Caki2 (cell line): ENCODE results near the gene UGP2. TPM values are rescaled to one million over a fixed set of nuclear protein-coding genes. Genes with fewer than 3 reads are reported as not detected.
"Not testable (repeated sequence)": the region's sequence is repeated elsewhere in the genome, so short reads cannot be mapped to it uniquely, and the experiment has no call there.

Experiments used
- DNase-seq: peaks from one replicate; pipeline ENCODE4 v3.0.0-alpha.2; 2015; ENCODE audit warnings: low read depth
- in situ Hi-C: cut with HindIII; loops from 2 replicates; pipeline ENCODE4 v1.10.0; 2016; ENCODE audit warnings: low sequenced_read_pairs, low pct_unique_long_range_greater_than_20kb, mixed read lengths
- total RNA-seq: library from RNA; depleted of rRNA; stranded (reverse); fragments of >200 nt; shearing (Covaris generic); gene quantifications from 2 replicates; pipeline ENCODE4 v1.2.3, GENCODE V29; 2014; ENCODE audit warnings: low replicate concordance

Gene UGP2
- total RNA-seq, 1 experiment from 2014 or later, result 47.8 TPM

GRCh38 chr2:63831176-63831575, 10.5 kb upstream of the UGP2 start:
- no peak for DNase-seq
- in situ Hi-C loops, result no loop called here

- in situ Hi-C loops, result no loop called here
- DNase-seq, result no peak
These were observed 7.3 kb upstream of the UGP2 start for GRCh38 chr2:63834401-63834800.

GRCh38 chr2:63837036-63837594, 4.6 kb upstream of the UGP2 start:
- in situ Hi-C loops, result no loop called here
- no peak for DNase-seq

GRCh38 chr2:63840081-63840784, 1.5 kb upstream of the UGP2 start:
- in situ Hi-C loops, result no loop called here
- DNase-seq, result no peak

- peak; percentile 96 for DNase-seq
- in situ Hi-C loops, result no loop called here
These were observed 877 bp upstream of the UGP2 start for GRCh38 chr2:63840785-63841253.

GRCh38 chr2:63842149-63843061, 709 bp downstream of the UGP2 start:
- DNase-seq, result peak; percentile 42
- in situ Hi-C loops, result no loop called here

GRCh38 chr2:63843093-63843492, 1.4 kb downstream of the UGP2 start:
- in situ Hi-C loops, result no loop called here
- no peak for DNase-seq

- in situ Hi-C loops, result no loop called here
These were observed 2.1 kb downstream of the UGP2 start for GRCh38 chr2:63843791-63844190.

GRCh38 chr2:63844616-63845015, 2.9 kb downstream of the UGP2 start:
- in situ Hi-C loops, result no loop called here
- DNase-seq, result no peak

More at GRCh38 chr2:63843791-63844190, 2.1 kb downstream of the UGP2 start:
- no peak for DNase-seq

- in situ Hi-C loops, result no loop called here
- DNase-seq, result no peak
These were observed 4.2 kb downstream of the UGP2 start for GRCh38 chr2:63845866-63846265.

- DNase-seq, result no peak
- in situ Hi-C loops, result no loop called here
These were observed 4.8 kb downstream of the UGP2 start for GRCh38 chr2:63846487-63846886.

- in situ Hi-C loops, DNase-seq: not testable (repeated sequence)
These were observed 5.9 kb downstream of the UGP2 start for GRCh38 chr2:63847571-63847970.

GRCh38 chr2:63849381-63850203, 7.9 kb downstream of the UGP2 start:
- DNase-seq, result no peak
- in situ Hi-C loops, result no loop called here

- DNase-seq, result no peak
- in situ Hi-C loops, result no loop called here
These were observed 8.5 kb downstream of the UGP2 start for GRCh38 chr2:63850204-63850571.

- in situ Hi-C loops, result no loop called here
- DNase-seq, result no peak
These were observed 9.0 kb downstream of the UGP2 start for GRCh38 chr2:63850649-63851048.

GRCh38 chr2:63851691-63852311, 10.1 kb downstream of the UGP2 start:
- in situ Hi-C loops, result no loop called here
- no peak for DNase-seq

- in situ Hi-C loops, result no loop called here
- no peak for DNase-seq
These were observed 12.0 kb downstream of the UGP2 start for GRCh38 chr2:63853527-63854310.
